ENCODE data around the gene DHDDS.
"Not testable (repeated sequence)": the region's sequence is repeated elsewhere in the genome, so short reads cannot be mapped to it uniquely, and the experiment has no call there.

Gene DHDDS

DNA sequence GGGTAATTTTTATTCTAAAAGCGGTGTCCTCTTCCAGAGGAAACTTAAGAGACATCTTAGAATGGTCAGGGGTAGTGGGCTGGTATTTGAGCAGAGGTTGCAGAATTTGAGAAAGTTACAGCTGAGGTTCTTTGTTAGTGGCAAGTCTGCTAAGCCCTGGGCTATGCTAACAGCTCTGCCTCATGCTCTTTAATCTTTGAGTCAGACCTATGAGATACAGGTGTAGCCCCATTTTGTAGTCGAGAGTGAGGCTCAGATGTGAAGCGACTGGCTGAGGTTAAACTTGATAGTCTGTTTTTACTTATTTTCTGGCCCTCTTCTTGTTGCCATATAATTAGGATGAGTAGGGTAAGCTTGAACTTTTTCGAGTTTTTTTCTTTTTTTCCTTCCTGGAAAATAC lies 44.8 kb downstream of the DHDDS start:
- no peaks in the 10 kb centered on the region for H3K4me1 ChIP-seq (ENCODE audit: insufficient read depth, low read length)
- no peaks in the 10 kb centered on the region for H3K9me3 ChIP-seq (ENCODE audit: control insufficient read depth, insufficient read depth, low read length)
- H3K9ac ChIP-seq (ENCODE audit: low read depth, low read length), result no peak overlapping the region
- H3K36me3 ChIP-seq (ENCODE audit: insufficient read depth, low read length), result peaks cover 24% of the 10 kb centered on the region

DNA sequence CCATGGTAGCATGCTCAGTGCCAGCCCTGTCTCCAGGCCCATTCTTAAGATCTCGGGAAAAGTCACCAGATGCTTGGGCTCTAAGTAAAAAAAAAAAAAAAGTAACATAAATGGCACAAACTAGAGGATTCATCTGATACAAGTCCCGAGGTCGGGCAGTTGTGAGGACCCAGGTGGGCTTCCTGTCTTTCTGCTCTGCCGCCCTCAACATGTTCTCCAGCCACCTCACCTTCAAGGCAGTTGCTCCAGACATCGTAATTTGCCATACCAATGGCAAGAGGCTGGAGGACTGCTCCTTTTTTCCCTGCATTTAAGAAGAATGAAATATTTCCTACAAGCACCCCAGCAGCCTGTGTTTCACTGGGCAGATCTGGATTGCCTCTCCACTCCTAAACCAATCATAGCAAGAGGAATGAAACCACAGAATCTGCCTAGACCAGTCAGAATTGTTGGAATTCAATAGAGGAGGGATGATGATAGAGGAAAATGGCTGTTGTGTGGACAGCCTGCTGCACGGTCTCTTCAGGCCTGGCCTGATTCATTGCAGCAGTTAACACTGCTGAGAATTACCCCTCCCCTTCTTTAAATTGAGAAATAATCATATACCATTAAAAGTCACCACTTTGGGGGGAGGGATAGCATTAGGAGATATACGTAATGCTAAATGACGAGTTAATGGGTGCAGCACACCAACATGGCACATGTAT lies 45.5 kb downstream of the DHDDS start:
- Histone ChIP-seq H3K9me3 (ENCODE audit: control insufficient read depth, insufficient read depth, low read length) (no peaks in the 10 kb centered on the region), H3K36me3 (ENCODE audit: insufficient read depth, low read length) (peaks cover 24% of the 10 kb centered on the region), H3K9ac (ENCODE audit: low read depth, low read length) (no peak overlapping the region), H3K4me1 (ENCODE audit: insufficient read depth, low read length) (no peaks in the 10 kb centered on the region)

DNA sequence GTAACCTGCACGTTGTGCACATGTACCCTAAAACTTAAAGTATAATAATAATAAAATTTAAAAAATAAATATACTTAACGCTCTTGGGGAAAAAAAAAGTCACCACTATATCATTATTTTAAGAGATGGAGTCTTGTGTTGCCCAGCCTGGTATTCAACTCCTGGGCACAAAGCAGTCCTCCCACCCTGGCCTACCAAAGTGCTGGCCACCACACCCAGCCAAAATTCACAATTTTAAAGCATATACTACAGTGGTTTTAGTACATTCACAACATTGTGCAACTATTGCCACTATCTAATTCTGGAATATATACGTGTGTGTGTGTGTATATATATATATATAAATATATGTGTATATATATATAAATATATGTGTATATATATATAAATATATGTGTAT lies 46.0 kb downstream of the DHDDS start:
- no peaks in the 10 kb centered on the region for H3K9me3 ChIP-seq (ENCODE audit: control insufficient read depth, insufficient read depth, low read length)
- no peaks in the 10 kb centered on the region for H3K4me1 ChIP-seq (ENCODE audit: insufficient read depth, low read length)
- peaks cover 24% of the 10 kb centered on the region for H3K36me3 ChIP-seq (ENCODE audit: insufficient read depth, low read length)
- no peak overlapping the region for H3K9ac ChIP-seq (ENCODE audit: low read depth, low read length)

DNA sequence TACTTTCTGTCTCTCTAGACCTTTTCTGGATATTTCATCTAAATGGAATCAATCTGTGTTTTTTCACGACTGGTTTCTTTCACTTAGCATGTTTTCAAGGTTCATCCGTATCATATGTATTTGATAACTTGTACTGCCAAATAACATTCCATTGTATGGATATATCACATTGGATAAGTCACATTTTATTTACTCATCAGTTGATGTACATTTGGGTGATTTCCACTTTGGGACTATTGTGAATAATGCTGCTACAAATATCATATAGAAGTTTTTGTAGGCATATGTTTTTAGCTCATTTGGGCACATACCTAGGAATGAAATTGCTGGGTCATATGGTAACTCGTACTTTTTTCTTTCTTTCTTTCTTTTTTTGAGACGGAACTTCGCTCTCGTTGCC lies 46.9 kb downstream of the DHDDS start:
- H3K9me3 ChIP-seq (ENCODE audit: control insufficient read depth, insufficient read depth, low read length), result no peaks in the 10 kb centered on the region
- H3K36me3 ChIP-seq (ENCODE audit: insufficient read depth, low read length), result peaks cover 21% of the 10 kb centered on the region

DNA sequence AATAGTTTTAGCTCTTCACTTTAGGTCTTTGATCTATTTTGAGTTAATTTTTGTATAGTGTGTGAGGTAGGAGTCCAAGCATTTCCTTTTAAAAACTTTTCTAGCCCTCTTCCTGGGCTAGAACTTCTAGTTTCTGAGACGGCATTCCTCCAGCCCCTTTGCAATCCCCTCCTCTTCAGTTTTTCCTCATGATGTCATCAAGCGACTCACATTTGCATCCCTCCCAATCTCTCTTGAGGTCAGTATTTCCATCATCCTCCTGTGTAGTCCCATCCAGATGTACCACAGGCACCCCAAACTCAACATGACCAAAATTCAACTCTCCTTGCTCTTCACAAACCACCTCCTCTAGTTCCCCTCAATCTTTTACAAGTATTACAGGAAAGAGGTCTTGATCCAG lies 50.8 kb downstream of the DHDDS start:
- Histone ChIP-seq H3K4me1 (ENCODE audit: insufficient read depth, low read length) (0 out of 2 replicates have a peak, but pooled peaks cover 4% of the 10 kb centered on the region), H3K36me3 (ENCODE audit: insufficient read depth, low read length) (no peaks in the 10 kb centered on the region), H3K9me3 (ENCODE audit: control insufficient read depth, insufficient read depth, low read length) (no peaks in the 10 kb centered on the region), H3K9ac (ENCODE audit: low read depth, low read length) (no peak overlapping the region)

More for the DNA sequence above, 46.9 kb downstream of the DHDDS start:
- H3K4me1 ChIP-seq (ENCODE audit: insufficient read depth, low read length), result no peaks in the 10 kb centered on the region
- no peak overlapping the region for H3K9ac ChIP-seq (ENCODE audit: low read depth, low read length)

DNA sequence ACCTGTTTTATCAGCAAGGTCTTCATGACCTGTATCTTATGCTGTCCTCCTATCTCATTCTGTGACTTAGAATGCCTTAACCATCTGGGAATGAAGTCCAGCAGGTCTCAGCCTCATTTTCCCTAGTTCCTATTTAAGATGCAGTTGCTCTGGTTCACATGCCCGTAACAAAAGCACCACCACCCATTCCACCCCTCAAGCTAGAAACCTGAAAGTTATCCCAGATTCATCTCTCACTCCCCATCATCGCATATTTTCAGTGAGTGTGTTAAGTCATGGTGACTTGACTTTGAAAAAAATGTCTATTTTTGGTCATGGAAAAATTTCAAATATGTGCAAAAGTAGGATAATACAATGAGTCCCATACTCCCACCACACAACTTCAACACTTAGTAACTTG lies 51.9 kb downstream of the DHDDS start:
- Histone ChIP-seq H3K4me1 (ENCODE audit: insufficient read depth, low read length) (0 out of 2 replicates have a peak, but pooled peaks cover 4% of the 10 kb centered on the region), H3K9ac (ENCODE audit: low read depth, low read length) (no peak overlapping the region), H3K36me3 (ENCODE audit: insufficient read depth, low read length) (no peaks in the 10 kb centered on the region), H3K9me3 (ENCODE audit: control insufficient read depth, insufficient read depth, low read length) (no peaks in the 10 kb centered on the region)

DNA sequence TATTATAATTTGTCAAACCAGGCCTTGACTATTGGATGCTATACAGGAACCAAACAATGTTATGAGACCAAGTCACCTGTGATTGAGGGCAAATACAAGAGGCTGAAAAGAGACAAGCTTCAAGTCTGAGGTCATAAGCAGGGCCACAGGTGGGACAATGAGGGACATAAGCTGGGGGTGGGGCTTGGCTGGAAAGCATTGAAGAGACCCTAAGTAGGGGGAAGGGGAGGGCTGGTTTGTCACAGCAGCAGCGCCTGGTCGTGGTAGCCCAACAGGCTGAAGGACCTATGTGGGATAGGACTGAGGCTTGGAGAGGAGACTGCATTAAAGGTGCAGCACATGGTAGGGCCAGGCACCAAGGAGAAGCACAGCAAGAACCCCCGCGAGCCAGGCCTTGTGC lies 58.0 kb downstream of the DHDDS start:
- H3K9ac ChIP-seq (ENCODE audit: low read depth, low read length), result no peak overlapping the region
- no peaks in the 10 kb centered on the region for H3K36me3 ChIP-seq (ENCODE audit: insufficient read depth, low read length)
- no peaks in the 10 kb centered on the region for H3K9me3 ChIP-seq (ENCODE audit: control insufficient read depth, insufficient read depth, low read length)
- H3K4me1 ChIP-seq (ENCODE audit: insufficient read depth, low read length), result 0 out of 2 replicates have a peak, but pooled peaks cover 4% of the 10 kb centered on the region

DNA sequence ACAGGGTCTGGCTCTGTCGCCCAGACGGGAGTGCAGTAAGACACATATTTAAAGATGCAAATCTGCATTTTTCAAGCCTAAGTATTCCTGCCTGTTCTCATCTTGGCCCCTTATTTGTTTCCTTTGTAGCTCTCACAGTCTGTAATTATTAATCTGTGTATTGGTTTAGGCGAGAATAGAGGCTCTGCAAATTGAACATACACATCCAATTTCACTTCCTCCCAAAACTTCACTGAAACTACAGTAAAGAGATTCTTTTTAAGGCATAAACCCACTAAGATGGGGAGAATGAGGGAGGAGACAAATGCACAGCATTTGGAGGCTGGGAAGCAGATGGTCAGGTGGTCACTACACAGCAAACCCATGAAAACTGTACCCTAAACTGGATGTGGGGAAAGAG lies 61.1 kb downstream of the DHDDS start:
- H3K4me1 ChIP-seq (ENCODE audit: insufficient read depth, low read length), result no peaks in the 10 kb centered on the region
- no peaks in the 10 kb centered on the region for H3K36me3 ChIP-seq (ENCODE audit: insufficient read depth, low read length)
- no peak overlapping the region for H3K9ac ChIP-seq (ENCODE audit: low read depth, low read length)
- no peaks in the 10 kb centered on the region for H3K9me3 ChIP-seq (ENCODE audit: control insufficient read depth, insufficient read depth, low read length)

DNA sequence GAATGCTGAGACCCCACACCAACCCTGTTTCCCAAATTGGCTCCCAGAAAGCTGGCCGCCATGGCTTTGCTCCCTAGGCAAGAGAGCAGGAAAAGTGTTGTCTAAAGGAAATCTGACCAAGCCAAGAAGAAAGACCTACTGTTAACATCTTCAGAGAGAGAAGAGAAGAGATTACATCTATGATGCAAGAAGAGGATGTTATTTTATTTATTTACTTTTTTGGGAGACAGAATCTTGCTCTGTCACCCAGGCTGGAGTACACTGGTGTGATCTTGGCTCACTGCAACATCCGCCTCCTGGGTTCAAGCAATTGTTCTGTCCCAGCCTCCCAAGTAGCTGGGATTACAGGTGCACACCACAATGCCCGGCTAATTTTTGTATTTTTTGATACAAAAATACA lies 61.8 kb downstream of the DHDDS start:
- H3K4me1 ChIP-seq (ENCODE audit: insufficient read depth, low read length), result no peaks in the 10 kb centered on the region
- no peaks in the 10 kb centered on the region for H3K9me3 ChIP-seq (ENCODE audit: control insufficient read depth, insufficient read depth, low read length)
- H3K9ac ChIP-seq (ENCODE audit: low read depth, low read length), result no peak overlapping the region
- no peaks in the 10 kb centered on the region for H3K36me3 ChIP-seq (ENCODE audit: insufficient read depth, low read length)

DNA sequence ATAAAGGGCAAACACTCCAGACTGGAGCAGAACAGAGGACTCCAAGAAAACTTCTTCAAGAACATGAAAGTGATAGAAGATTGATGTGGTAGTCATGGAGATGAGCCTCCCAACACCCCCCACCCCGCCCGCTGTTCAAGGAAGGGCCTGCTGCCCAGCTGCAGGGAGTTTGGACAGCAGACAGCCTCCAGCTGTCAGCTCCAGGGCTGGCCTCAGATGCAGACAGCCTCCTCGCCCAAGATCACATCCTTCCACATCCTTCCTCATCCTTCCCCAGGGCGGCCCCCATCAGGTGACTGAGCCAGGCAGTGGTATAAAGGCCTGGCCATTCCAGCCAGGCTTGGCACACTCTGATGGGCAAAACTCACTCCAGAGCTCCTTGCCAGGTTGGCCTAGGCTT lies 64.7 kb downstream of the DHDDS start:
- Histone ChIP-seq H3K9ac (ENCODE audit: low read depth, low read length) (no peak overlapping the region), H3K4me1 (ENCODE audit: insufficient read depth, low read length) (no peaks in the 10 kb centered on the region), H3K9me3 (ENCODE audit: control insufficient read depth, insufficient read depth, low read length) (no peaks in the 10 kb centered on the region), H3K36me3 (ENCODE audit: insufficient read depth, low read length) (no peaks in the 10 kb centered on the region)

DNA sequence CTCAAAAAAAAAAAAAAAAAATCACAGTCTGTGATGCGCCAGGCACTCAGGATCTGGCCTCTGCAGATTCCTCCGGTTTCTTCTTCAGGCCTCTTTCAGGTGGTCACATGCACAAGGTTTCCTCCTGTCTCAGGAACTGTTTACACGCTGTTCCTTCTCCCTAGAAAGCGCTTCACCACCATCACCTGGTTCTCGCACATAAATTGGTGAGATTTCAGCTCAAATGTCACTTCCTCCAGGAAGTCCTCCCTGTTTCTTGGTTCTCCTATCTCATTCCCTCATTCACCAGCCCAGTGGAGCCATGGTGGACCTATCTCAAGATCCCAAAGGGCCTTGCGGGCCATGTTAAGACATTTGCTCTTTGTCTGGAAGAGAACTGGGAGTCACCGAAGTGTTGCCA lies 66.8 kb downstream of the DHDDS start:
- H3K9ac ChIP-seq (ENCODE audit: low read depth, low read length), result no peak overlapping the region
- no peaks in the 10 kb centered on the region for H3K36me3 ChIP-seq (ENCODE audit: insufficient read depth, low read length)
- no peaks in the 10 kb centered on the region for H3K4me1 ChIP-seq (ENCODE audit: insufficient read depth, low read length)
- H3K9me3 ChIP-seq (ENCODE audit: control insufficient read depth, insufficient read depth, low read length), result no peaks in the 10 kb centered on the region

DNA sequence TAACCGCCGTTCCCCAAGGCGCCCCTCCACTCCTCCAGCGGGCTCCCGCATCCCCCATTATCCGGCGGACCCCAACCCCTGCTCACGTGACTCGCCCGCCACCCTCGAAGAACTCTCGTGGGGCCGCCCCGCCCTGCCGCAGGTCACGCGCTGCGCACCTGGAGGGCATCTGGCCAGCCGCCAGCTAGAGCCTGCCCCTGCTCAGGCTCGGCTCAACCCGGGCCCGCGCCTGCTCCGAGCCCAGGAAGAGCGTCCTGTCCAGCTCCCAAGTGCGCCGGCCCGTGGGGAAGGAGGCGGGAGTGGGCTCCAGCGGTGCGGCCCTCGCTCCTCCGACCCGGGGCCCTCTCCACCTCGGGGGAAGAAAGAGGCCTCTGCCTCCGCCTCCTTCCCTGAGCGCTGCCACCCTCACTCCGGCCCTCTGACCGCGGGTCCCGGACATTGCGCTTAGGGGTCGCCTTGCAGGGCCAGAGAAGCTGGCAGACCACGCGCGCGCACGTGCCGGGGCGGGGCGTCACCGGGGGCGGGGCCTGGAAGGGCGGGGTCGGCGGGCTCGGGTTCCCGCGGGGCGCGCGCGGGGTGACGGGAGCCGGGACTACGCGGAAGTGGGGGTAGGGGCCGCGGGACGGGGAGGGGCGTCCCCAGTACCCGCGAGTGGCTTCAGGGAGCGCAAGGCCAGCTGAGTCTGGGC lies 68.5 kb downstream of the DHDDS start:
- Histone ChIP-seq H3K9ac (ENCODE audit: low read depth, low read length) (peak overlapping the region; percentile 69), H3K9me3 (ENCODE audit: control insufficient read depth, insufficient read depth, low read length) (no peaks in the 10 kb centered on the region), H3K4me1 (ENCODE audit: insufficient read depth, low read length) (no peaks in the 10 kb centered on the region), H3K36me3 (ENCODE audit: insufficient read depth, low read length) (no peaks in the 10 kb centered on the region)

DNA sequence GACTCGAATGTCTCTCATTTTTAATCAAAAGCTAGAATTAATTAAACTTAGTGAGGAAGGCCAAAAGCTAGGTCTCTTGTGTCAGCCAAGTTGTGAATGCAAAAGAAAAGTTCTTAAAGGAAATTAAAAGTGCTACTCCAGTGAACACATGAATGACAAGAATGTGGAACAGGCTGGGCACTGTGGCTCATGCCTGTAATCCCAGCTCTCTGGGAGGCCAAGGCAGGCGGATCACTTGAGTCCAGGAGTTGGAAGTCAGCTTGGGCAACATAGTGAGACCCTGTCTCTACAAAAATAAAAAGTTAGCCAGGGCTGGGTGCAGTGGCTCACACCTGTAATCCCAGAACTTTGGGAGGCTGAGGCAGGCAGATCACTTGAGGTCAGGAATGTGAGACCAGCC lies 78.6 kb downstream of the DHDDS start:
- not testable (repeated sequence) for H3K9me3 ChIP-seq (ENCODE audit: control insufficient read depth, insufficient read depth, low read length); H3K36me3 ChIP-seq (ENCODE audit: insufficient read depth, low read length); H3K4me1 ChIP-seq (ENCODE audit: insufficient read depth, low read length); H3K9ac ChIP-seq (ENCODE audit: low read depth, low read length)

DNA sequence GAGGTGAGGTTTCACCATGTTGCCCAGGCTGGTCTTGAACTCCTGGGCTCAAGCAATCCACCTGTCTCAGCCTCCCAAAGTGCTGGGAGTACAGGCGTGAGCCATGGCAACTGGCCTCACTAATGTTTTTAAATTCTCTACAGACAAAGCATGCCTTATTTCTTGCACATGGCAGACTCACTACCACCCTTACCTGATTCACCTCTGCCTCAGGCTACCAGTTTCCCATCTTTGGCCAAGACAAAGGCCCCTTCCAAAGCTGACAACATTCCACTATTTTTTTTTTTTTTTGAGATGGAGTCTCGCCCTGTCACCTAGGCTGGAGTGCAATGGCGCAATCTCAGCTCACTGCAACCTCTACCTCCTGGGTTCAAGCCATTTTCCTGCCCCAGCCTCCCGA lies 83.7 kb downstream of the DHDDS start:
- not testable (repeated sequence) for H3K36me3 ChIP-seq (ENCODE audit: insufficient read depth, low read length); H3K4me1 ChIP-seq (ENCODE audit: insufficient read depth, low read length); H3K9me3 ChIP-seq (ENCODE audit: control insufficient read depth, insufficient read depth, low read length); H3K9ac ChIP-seq (ENCODE audit: low read depth, low read length)

DNA sequence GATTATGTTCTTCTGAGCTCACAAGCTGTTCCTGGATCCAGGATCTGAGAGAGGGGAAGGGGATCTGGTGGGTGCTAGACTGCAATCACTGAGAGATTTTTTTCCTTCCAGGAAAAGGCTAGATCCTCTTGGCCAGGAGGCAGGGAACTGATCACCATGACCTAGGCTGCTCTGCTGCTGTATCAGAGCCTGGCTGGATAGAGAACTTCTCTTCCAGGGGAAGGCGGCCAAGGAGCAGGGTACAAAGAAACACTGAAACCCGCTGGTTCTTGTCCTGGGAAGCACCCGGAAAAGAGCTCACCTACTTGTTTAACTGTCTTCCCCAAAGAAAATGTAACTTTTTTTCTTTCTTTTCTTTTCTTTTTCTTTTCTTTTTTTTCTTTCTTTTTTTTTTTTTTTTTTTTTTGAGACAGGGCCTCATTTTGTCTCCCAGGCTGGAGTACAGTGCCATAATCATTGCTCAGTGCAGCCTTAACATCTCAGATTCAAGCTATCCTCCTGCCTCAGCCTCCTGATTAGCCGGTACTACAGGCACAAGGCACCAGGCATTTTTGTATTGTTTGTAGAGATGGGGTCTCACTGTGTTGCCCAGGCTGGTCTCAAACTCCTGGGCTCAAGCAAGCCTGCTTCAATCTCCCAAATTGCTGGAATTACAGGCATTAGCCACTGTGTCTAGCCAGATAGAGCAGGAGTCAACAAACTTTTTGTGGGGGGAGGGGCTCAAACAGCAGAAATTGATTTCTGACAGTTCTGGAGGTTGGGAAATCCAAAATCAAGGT lies 85.1 kb downstream of the DHDDS start:
- Histone ChIP-seq H3K9ac (ENCODE audit: low read depth, low read length) (no peak overlapping the region), H3K9me3 (ENCODE audit: control insufficient read depth, insufficient read depth, low read length) (no peaks in the 10 kb centered on the region), H3K4me1 (ENCODE audit: insufficient read depth, low read length) (peaks cover 7% of the 10 kb centered on the region; the same call in 1 of the 2 replicates), H3K36me3 (ENCODE audit: insufficient read depth, low read length) (no peaks in the 10 kb centered on the region)
